ENCODE results near the gene CSTF1.

Gene CSTF1

DNA sequence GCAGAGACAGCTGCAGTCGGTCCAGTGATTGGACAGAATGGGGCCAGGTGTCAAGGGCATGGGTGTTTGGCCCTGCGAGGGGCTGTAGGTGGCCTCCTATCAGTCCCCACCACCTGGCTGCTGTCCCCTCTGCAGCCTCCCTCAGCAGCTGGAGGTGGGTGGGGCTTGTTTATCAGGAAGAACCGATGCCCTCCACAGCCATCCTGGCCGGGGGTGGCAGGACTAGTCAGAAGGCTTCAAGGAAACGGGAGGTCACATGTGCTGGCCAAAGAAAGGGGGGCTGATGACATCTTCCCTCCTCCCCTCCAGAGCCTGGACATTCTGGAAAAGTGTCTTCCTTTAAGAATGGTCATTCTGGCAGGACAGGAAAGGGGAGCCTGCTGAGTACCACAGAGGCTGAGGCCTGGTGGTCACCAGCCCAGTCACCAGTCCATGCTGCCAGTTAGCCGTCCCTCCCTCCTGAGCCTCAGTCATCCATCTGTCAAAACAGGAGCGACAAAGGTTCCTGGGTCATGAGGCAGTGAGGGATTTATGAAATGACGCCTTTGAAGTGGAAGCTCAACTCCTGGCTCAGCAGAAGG is 29.5 kb upstream of the CSTF1 start:
- peaks cover 17% of the 10 kb centered on the region for H3K4me1 ChIP-seq (ENCODE audit: control insufficient read depth, insufficient read depth, low read depth, low read length)
- no peak overlapping the region for H3K23ac ChIP-seq (ENCODE audit: low read length in 2 of 2)
- no peak overlapping the region for H2AFZ ChIP-seq (ENCODE audit: low read depth, low read length)
- no peak for DNase-seq
- H3K18ac ChIP-seq (ENCODE audit: low read depth in 1 of 2, low read length in 2 of 2), result no peak overlapping the region
- no peak overlapping the region for H3K9ac ChIP-seq (ENCODE audit: low read length)
- no peak overlapping the region for H2BK120ac ChIP-seq (ENCODE audit: low read depth, low read length)
- H4K8ac ChIP-seq (ENCODE audit: low read length), result no peak overlapping the region
- no peak overlapping the region for H3K14ac ChIP-seq (ENCODE audit: low read length in 2 of 2)
- peaks cover 15 to 53% of the 10 kb centered on the region in 2 experiments for H3K36me3 ChIP-seq (ENCODE audit: control insufficient read depth in 1 of 2, insufficient read depth in 2 of 2, low read depth in 1 of 2, low read length in 2 of 2)
- H3K9me3 ChIP-seq (ENCODE audit: control insufficient read depth, low read length), result no peaks in the 10 kb centered on the region
- H3K27me3 ChIP-seq (ENCODE audit: control insufficient read depth in 1 of 2, insufficient read depth in 1 of 2, low read length in 2 of 2), result no peaks in the 10 kb centered on the region
- no peak overlapping the region for H2BK12ac ChIP-seq (ENCODE audit: low read length in 2 of 2)
- H3K4ac ChIP-seq (ENCODE audit: low read depth in 1 of 2, low read length in 2 of 2), result no peak overlapping the region
- peaks cover 30% of the 10 kb centered on the region for H3K79me1 ChIP-seq (replicated peaks; ENCODE audit: low read length, poor library complexity, severe bottlenecking)
- H4K91ac ChIP-seq (ENCODE audit: low read length), result no peak overlapping the region
- H3K4me2 ChIP-seq (ENCODE audit: low read length, poor library complexity, severe bottlenecking), result no peak overlapping the region
- H3K27ac ChIP-seq (ENCODE audit: low read length, poor library complexity, severe bottlenecking), result no peak overlapping the region
- no peak overlapping the region for H3K4me3 ChIP-seq (ENCODE audit: insufficient read depth in 1 of 2, low read depth in 1 of 2, low read length in 2 of 2)
- no peak overlapping the region for H2AK5ac ChIP-seq (ENCODE audit: low read length, severe bottlenecking)
- H2BK15ac ChIP-seq (ENCODE audit: low read depth, poor library complexity, severe bottlenecking), result no peak overlapping the region
- H2BK5ac ChIP-seq (ENCODE audit: low read depth, low read length, poor library complexity, severe bottlenecking), result no peak overlapping the region
- WGBS, result 79% methylated on average over 7 of the region's 8 CpGs

- Histone ChIP-seq H3K9ac (ENCODE audit: low read length) (no peak overlapping the region), H2BK15ac (ENCODE audit: low read depth, poor library complexity, severe bottlenecking) (no peak overlapping the region), H3K14ac (ENCODE audit: low read length in 2 of 2) (no peak overlapping the region), H4K91ac (ENCODE audit: low read length) (no peak overlapping the region), H2AFZ (ENCODE audit: low read depth, low read length) (no peak overlapping the region), H3K4me2 (ENCODE audit: low read length, poor library complexity, severe bottlenecking) (no peak overlapping the region), H2BK5ac (ENCODE audit: low read depth, low read length, poor library complexity, severe bottlenecking) (no peak overlapping the region), H2AK5ac (ENCODE audit: low read length, severe bottlenecking) (no peak overlapping the region), H3K4me3 (ENCODE audit: insufficient read depth in 1 of 2, low read depth in 1 of 2, low read length in 2 of 2) (no peak overlapping the region), H2BK12ac (ENCODE audit: low read length in 2 of 2) (no peak overlapping the region), H3K4me1 (ENCODE audit: control insufficient read depth, insufficient read depth, low read depth, low read length) (peaks cover 17% of the 10 kb centered on the region), H3K9me3 (ENCODE audit: control insufficient read depth, low read length) (no peaks in the 10 kb centered on the region), H4K8ac (ENCODE audit: low read length) (peak overlapping the region; percentile 50), H3K79me1 (replicated peaks; ENCODE audit: low read length, poor library complexity, severe bottlenecking) (peaks cover 30% of the 10 kb centered on the region), H3K23ac (ENCODE audit: low read length in 2 of 2) (no peak overlapping the region), H2BK120ac (ENCODE audit: low read depth, low read length) (no peak overlapping the region), H3K18ac (ENCODE audit: low read depth in 1 of 2, low read length in 2 of 2) (no peak overlapping the region), H3K27me3 (ENCODE audit: control insufficient read depth in 1 of 2, insufficient read depth in 1 of 2, low read length in 2 of 2) (no peaks in the 10 kb centered on the region), H3K27ac (ENCODE audit: low read length, poor library complexity, severe bottlenecking) (no peak overlapping the region), H3K36me3 (ENCODE audit: control insufficient read depth in 1 of 2, insufficient read depth in 2 of 2, low read depth in 1 of 2, low read length in 2 of 2) (peaks cover 15 to 59% of the 10 kb centered on the region in 2 experiments), H3K4ac (ENCODE audit: low read depth in 1 of 2, low read length in 2 of 2) (no peak overlapping the region)
- no peak for DNase-seq
- 90% methylated on average over 6 of the region's 6 CpGs for WGBS
Measured at GRCh38 chr20:56363491-56363890, 29.0 kb upstream of the CSTF1 start.

- Histone ChIP-seq H3K27ac (ENCODE audit: low read length, poor library complexity, severe bottlenecking) (no peak overlapping the region), H3K4me1 (ENCODE audit: control insufficient read depth, insufficient read depth, low read depth, low read length) (no peaks in the 10 kb centered on the region), H3K4ac (ENCODE audit: low read depth in 1 of 2, low read length in 2 of 2) (no peak overlapping the region), H3K4me3 (ENCODE audit: insufficient read depth in 1 of 2, low read depth in 1 of 2, low read length in 2 of 2) (no peak overlapping the region), H3K4me2 (ENCODE audit: low read length, poor library complexity, severe bottlenecking) (no peak overlapping the region), H3K23ac (ENCODE audit: low read length in 2 of 2) (no peak overlapping the region), H2BK15ac (ENCODE audit: low read depth, poor library complexity, severe bottlenecking) (no peak overlapping the region), H2AK5ac (ENCODE audit: low read length, severe bottlenecking) (no peak overlapping the region), H3K79me1 (replicated peaks; ENCODE audit: low read length, poor library complexity, severe bottlenecking) (peaks cover 15% of the 10 kb centered on the region), H3K9ac (ENCODE audit: low read length) (no peak overlapping the region), H4K8ac (ENCODE audit: low read length) (no peak overlapping the region), H2BK120ac (ENCODE audit: low read depth, low read length) (no peak overlapping the region), H2BK12ac (ENCODE audit: low read length in 2 of 2) (no peak overlapping the region), H3K14ac (ENCODE audit: low read length in 2 of 2) (no peak overlapping the region), H3K9me3 (ENCODE audit: control insufficient read depth, low read length) (no peaks in the 10 kb centered on the region), H2AFZ (ENCODE audit: low read depth, low read length) (no peak overlapping the region), H2BK5ac (ENCODE audit: low read depth, low read length, poor library complexity, severe bottlenecking) (no peak overlapping the region), H3K18ac (ENCODE audit: low read depth in 1 of 2, low read length in 2 of 2) (no peak overlapping the region), H3K36me3 (ENCODE audit: control insufficient read depth in 1 of 2, insufficient read depth in 2 of 2, low read depth in 1 of 2, low read length in 2 of 2) (peaks cover 19 to 76% of the 10 kb centered on the region in 2 experiments), H3K27me3 (ENCODE audit: control insufficient read depth in 1 of 2, insufficient read depth in 1 of 2, low read length in 2 of 2) (no peaks in the 10 kb centered on the region), H4K91ac (ENCODE audit: low read length) (no peak overlapping the region)
- no peak for DNase-seq
- 98% methylated on average over 5 of the region's 6 CpGs for WGBS
Measured at GRCh38 chr20:56368351-56369134, 23.9 kb upstream of the CSTF1 start.

GRCh38 chr20:56369179-56369578 is 23.3 kb upstream of the CSTF1 start:
- Histone ChIP-seq H2BK15ac (ENCODE audit: low read depth, poor library complexity, severe bottlenecking) (no peak overlapping the region), H3K4me1 (ENCODE audit: control insufficient read depth, insufficient read depth, low read depth, low read length) (peaks cover 2% of the 10 kb centered on the region)

More at GRCh38 chr20:56369179-56369578, 23.3 kb upstream of the CSTF1 start:
- H2BK12ac ChIP-seq (ENCODE audit: low read length in 2 of 2), result no peak overlapping the region
- H4K91ac ChIP-seq (ENCODE audit: low read length), result no peak overlapping the region
- DNase-seq, result no peak
- no peak overlapping the region for H2AFZ ChIP-seq (ENCODE audit: low read depth, low read length)
- H3K14ac ChIP-seq (ENCODE audit: low read length in 2 of 2), result no peak overlapping the region
- H3K18ac ChIP-seq (ENCODE audit: low read depth in 1 of 2, low read length in 2 of 2), result no peak overlapping the region
- H3K4me2 ChIP-seq (ENCODE audit: low read length, poor library complexity, severe bottlenecking), result no peak overlapping the region
- H3K36me3 ChIP-seq (ENCODE audit: control insufficient read depth in 1 of 2, insufficient read depth in 2 of 2, low read depth in 1 of 2, low read length in 2 of 2), result peaks cover 19 to 73% of the 10 kb centered on the region in 2 experiments
- H2BK120ac ChIP-seq (ENCODE audit: low read depth, low read length), result no peak overlapping the region
- no peak overlapping the region for H4K8ac ChIP-seq (ENCODE audit: low read length)
- no peaks in the 10 kb centered on the region for H3K9me3 ChIP-seq (ENCODE audit: control insufficient read depth, low read length)
- no peaks in the 10 kb centered on the region for H3K27me3 ChIP-seq (ENCODE audit: control insufficient read depth in 1 of 2, insufficient read depth in 1 of 2, low read length in 2 of 2)
- H3K79me1 ChIP-seq (replicated peaks; ENCODE audit: low read length, poor library complexity, severe bottlenecking), result peaks cover 11% of the 10 kb centered on the region
- H3K23ac ChIP-seq (ENCODE audit: low read length in 2 of 2), result no peak overlapping the region
- no peak overlapping the region for H3K9ac ChIP-seq (ENCODE audit: low read length)
- H2BK5ac ChIP-seq (ENCODE audit: low read depth, low read length, poor library complexity, severe bottlenecking), result no peak overlapping the region
- no peak overlapping the region for H3K4me3 ChIP-seq (ENCODE audit: insufficient read depth in 1 of 2, low read depth in 1 of 2, low read length in 2 of 2)
- H3K4ac ChIP-seq (ENCODE audit: low read depth in 1 of 2, low read length in 2 of 2), result no peak overlapping the region
- H3K27ac ChIP-seq (ENCODE audit: low read length, poor library complexity, severe bottlenecking), result no peak overlapping the region
- 92% methylated on average over 2 of the region's 4 CpGs for WGBS
- no peak overlapping the region for H2AK5ac ChIP-seq (ENCODE audit: low read length, severe bottlenecking)
